H9 (cell line): ENCODE results near the gene PGLYRP4. TPM values are rescaled to one million over a fixed set of nuclear protein-coding genes. Genes with fewer than 3 reads are reported as not detected.

Experiments used
- DNase-seq: peaks from one replicate; pipeline ENCODE4 v3.0.0-alpha.2; 2017
- H2AFZ ChIP-seq: one replicate; pipeline ENCODE4 v1.6.1; 2013; ENCODE audit warnings: mild to moderate bottlenecking, low read length, control low read depth, moderate library complexity
- H2AK5ac ChIP-seq: 2 replicates; pipeline ENCODE4 v1.6.1; 2013; ENCODE audit warnings: low read length, control low read depth, mixed read lengths; ENCODE audit not compliant: insufficient read length
- H2BK120ac ChIP-seq: one replicate; pipeline ENCODE4 v1.6.1; 2013; ENCODE audit warnings: low read depth, mild to moderate bottlenecking, low read length, control low read depth, inconsistent platforms; ENCODE audit not compliant: poor library complexity, severe bottlenecking
- H2BK12ac ChIP-seq: 2 replicates; pipeline ENCODE4 v1.6.1; 2013; ENCODE audit warnings: low read length, control low read depth, mixed read lengths, low read depth; ENCODE audit not compliant: insufficient read length
- H2BK15ac ChIP-seq: 2 replicates; pipeline ENCODE4 v1.6.1; 2013; ENCODE audit warnings: low read depth, low read length, control low read depth
- H2BK20ac ChIP-seq: one replicate; pipeline ENCODE4 v1.6.1; 2013; ENCODE audit warnings: low read depth, mild to moderate bottlenecking, low read length, control low read depth, inconsistent platforms; ENCODE audit not compliant: poor library complexity, severe bottlenecking
- H2BK5ac ChIP-seq: 2 replicates; pipeline ENCODE4 v1.6.1; 2013; ENCODE audit warnings: low read length, control low read depth, mixed read lengths; ENCODE audit not compliant: insufficient read length
- H3K14ac ChIP-seq: 2 replicates; pipeline ENCODE4 v1.6.1; 2013; ENCODE audit warnings: low read length, control low read depth; ENCODE audit not compliant: insufficient read depth
- H3K18ac ChIP-seq: 2 replicates; pipeline ENCODE4 v1.6.1; 2013; ENCODE audit warnings: low read depth, mild to moderate bottlenecking, mixed read lengths, low read length, control low read depth; ENCODE audit not compliant: insufficient read length
- H3K23ac ChIP-seq: 2 replicates; pipeline ENCODE4 v1.6.1; 2013; ENCODE audit warnings: low read length, control low read depth, mixed read lengths, low read depth; ENCODE audit not compliant: insufficient read length
- H3K23me2 ChIP-seq: 2 replicates; pipeline ENCODE4 v1.6.1; 2013; ENCODE audit warnings: low read depth, mild to moderate bottlenecking, mixed read lengths, low read length, control low read depth; ENCODE audit not compliant: insufficient read length, poor library complexity, severe bottlenecking
- H3K27ac ChIP-seq: 2 replicates; pipeline ENCODE4 v1.5.1; 2013; ENCODE audit warnings: low read length, control low read depth, mixed read lengths, low read depth; ENCODE audit not compliant: insufficient read length
- H3K27me3 ChIP-seq: 2 replicates; pipeline ENCODE4 v1.6.1; 2013; ENCODE audit warnings: low read length, control low read depth, inconsistent platforms; ENCODE audit not compliant: insufficient read depth
- H3K4ac ChIP-seq: 2 replicates; pipeline ENCODE4 v1.6.1; 2013; ENCODE audit warnings: low read depth, mild to moderate bottlenecking, control low read depth, inconsistent platforms, low read length, moderate library complexity
- H3K4me1 ChIP-seq: 2 replicates; pipeline ENCODE4 v1.6.1; 2013; ENCODE audit warnings: low read length, control low read depth, inconsistent platforms; ENCODE audit not compliant: insufficient read depth
- H3K4me2 ChIP-seq: 2 replicates; pipeline ENCODE4 v1.6.1; 2013; ENCODE audit warnings: low read length, control low read depth, mixed read lengths; ENCODE audit not compliant: insufficient read length, insufficient read depth
- H3K56ac ChIP-seq: 2 replicates; pipeline ENCODE4 v1.6.1; 2013; ENCODE audit warnings: low read depth, mild to moderate bottlenecking, mixed read lengths, low read length, control low read depth; ENCODE audit not compliant: insufficient read length
- H3K79me1 ChIP-seq: 2 replicates; pipeline ENCODE4 v1.6.1; 2013; ENCODE audit warnings: low read depth, mild to moderate bottlenecking, moderate library complexity, low read length, control low read depth, inconsistent platforms; ENCODE audit not compliant: insufficient read depth, poor library complexity, severe bottlenecking
- H3K79me2 ChIP-seq: 2 replicates; pipeline ENCODE4 v1.6.1; 2013; ENCODE audit warnings: low read length, control low read depth, inconsistent platforms; ENCODE audit not compliant: insufficient read depth
- H3K9ac ChIP-seq: 2 replicates; pipeline ENCODE4 v1.6.1; 2013; ENCODE audit warnings: low read length, control low read depth, mixed read lengths; ENCODE audit not compliant: insufficient read length; ENCODE audit errors: extremely low read depth
- H3K9me3 ChIP-seq: one replicate; pipeline ENCODE4 v1.6.1; 2013; ENCODE audit warnings: low read depth, low read length, inconsistent platforms; ENCODE audit not compliant: control insufficient read depth
- H3T11ph ChIP-seq: one replicate; pipeline ENCODE4 v1.6.1; 2013; ENCODE audit warnings: mild to moderate bottlenecking, low read length, control low read depth, inconsistent platforms
- H4K20me1 ChIP-seq: one replicate; pipeline ENCODE4 v1.6.1; 2013; ENCODE audit not compliant: control insufficient read depth, insufficient read length, insufficient read depth
- H4K5ac ChIP-seq: 2 replicates; pipeline ENCODE4 v1.6.1; 2013; ENCODE audit warnings: low read depth, mild to moderate bottlenecking, mixed read lengths, low read length, control low read depth; ENCODE audit not compliant: insufficient read length
- H4K8ac ChIP-seq: replicated peaks from 2 replicates; pipeline ENCODE4 v1.6.1; 2013; ENCODE audit warnings: low read length, control low read depth, mixed read lengths, low read depth; ENCODE audit not compliant: insufficient read length
- H4K91ac ChIP-seq: 2 replicates; pipeline ENCODE4 v1.6.1; 2013; ENCODE audit warnings: low read depth, mild to moderate bottlenecking, moderate library complexity, mixed read lengths, low read length, control low read depth; ENCODE audit not compliant: insufficient read length
- H3K27ac Mint-ChIP-seq, 3 experiments: 2 replicates in 2 of 3; 3 replicates in 1 of 3; pipeline ENCODE4 v1.8.0; 2020 to 2021; ENCODE audit warnings: mixed read lengths in 3 of 3, mild to moderate bottlenecking in 1 of 3, moderate library complexity in 1 of 3
- H3K27me3 Mint-ChIP-seq: 2 replicates; pipeline ENCODE4 v1.8.0; 2021; ENCODE audit warnings: low read depth, mild to moderate bottlenecking, moderate library complexity, mixed read lengths
- H3K36me3 Mint-ChIP-seq, 3 experiments: 2 replicates in 2 of 3; 3 replicates in 1 of 3; pipeline ENCODE4 v1.8.0; 2020 to 2021; ENCODE audit warnings: low read depth in 3 of 3, mixed read lengths in 3 of 3; ENCODE audit not compliant: insufficient read depth in 1 of 3
- H3K4me1 Mint-ChIP-seq, 2 experiments: 2 replicates each; pipeline ENCODE4 v1.8.0; 2020; ENCODE audit warnings: mixed read lengths in 2 of 2
- H3K4me3 Mint-ChIP-seq, 2 experiments: 2 replicates in 1 of 2; 3 replicates in 1 of 2; pipeline ENCODE4 v1.8.0; 2020 to 2021; ENCODE audit warnings: mild to moderate bottlenecking in 2 of 2, mixed read lengths in 2 of 2, moderate library complexity in 1 of 2
- H3K9me3 Mint-ChIP-seq, 2 experiments: 2 replicates in 1 of 2; 3 replicates in 1 of 2; pipeline ENCODE4 v1.8.0; 2020; ENCODE audit warnings: mild to moderate bottlenecking in 2 of 2, mixed read lengths in 2 of 2, moderate library complexity in 1 of 2
- WGBS: extraction: QIAGEN DNeasy Blood & Tissue Kit; methylation state at CpG from one replicate; pipeline ENCODE4 v1.1.7; 2013; ENCODE audit warnings: missing lambda C conversion rate, low lambda C conversion rate, mixed read lengths; ENCODE audit not compliant: insufficient read length; ENCODE audit errors: extremely low coverage; 5-methylcytosine and 5-hydroxymethylcytosine counted together
- total RNA-seq: library from RNA; stranded (reverse); gene quantifications from 2 replicates; pipeline ENCODE4 v1.2.1, GENCODE V29; 2021
- TF ChIP-seq, protein P1 (sequence below): fragments of 200-600 bp; sonication (generic); conservative IDR thresholded peaks from 3 replicates; pipeline ENCODE4 v1.8.0; 2021; ENCODE audit warnings: antibody characterized with exemption, mild to moderate bottlenecking

Gene PGLYRP4
- total RNA-seq, 1 experiment from 2014 or later = not detected

DNA sequence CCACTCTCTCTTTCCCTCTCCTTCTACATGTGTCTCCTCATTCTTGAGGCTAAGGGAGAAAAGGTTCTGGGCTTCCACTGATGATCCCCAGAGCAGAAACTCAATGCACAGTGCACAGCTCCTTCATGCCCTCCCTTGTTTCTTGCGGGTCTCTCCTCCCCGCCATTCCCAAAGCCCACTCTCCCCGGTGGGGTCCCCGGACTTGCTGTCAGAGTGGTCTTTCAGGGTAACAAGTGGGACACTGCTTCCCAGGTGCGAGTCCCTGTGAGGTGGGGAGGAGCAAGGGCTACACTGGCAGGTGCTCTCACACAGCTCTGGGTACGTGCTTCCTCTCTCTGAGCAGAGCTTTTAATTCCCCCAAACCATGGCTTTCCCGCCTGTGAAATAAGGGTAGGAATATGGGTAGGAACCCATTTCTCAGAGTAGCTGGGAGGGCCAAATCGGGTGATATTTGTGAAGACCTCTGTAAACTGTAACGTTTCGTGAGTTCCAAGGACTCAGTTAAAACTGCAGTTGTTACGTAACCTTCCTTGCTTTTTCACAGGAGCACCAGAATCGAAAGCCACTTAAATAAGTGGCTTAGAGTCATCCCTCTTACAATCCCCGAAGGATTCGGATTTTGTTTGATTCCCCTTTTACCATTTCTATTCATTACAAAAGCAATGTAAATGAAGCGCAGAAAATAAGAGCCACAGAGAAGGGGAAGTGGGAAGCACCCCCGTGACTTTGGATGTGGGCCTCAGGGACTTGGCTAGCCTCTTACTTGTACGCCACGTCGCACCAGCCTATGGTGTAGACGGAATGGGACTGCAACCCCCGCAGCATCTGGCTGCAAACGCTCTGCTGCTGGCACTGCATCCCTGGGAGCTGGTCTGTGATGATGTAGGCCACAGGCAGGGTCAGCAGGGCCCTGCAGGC lies 42.1 kb downstream of the PGLYRP4 start:
- H3K4me2 ChIP-seq = no peak overlapping the region
- TF ChIP-seq, protein P1, sequence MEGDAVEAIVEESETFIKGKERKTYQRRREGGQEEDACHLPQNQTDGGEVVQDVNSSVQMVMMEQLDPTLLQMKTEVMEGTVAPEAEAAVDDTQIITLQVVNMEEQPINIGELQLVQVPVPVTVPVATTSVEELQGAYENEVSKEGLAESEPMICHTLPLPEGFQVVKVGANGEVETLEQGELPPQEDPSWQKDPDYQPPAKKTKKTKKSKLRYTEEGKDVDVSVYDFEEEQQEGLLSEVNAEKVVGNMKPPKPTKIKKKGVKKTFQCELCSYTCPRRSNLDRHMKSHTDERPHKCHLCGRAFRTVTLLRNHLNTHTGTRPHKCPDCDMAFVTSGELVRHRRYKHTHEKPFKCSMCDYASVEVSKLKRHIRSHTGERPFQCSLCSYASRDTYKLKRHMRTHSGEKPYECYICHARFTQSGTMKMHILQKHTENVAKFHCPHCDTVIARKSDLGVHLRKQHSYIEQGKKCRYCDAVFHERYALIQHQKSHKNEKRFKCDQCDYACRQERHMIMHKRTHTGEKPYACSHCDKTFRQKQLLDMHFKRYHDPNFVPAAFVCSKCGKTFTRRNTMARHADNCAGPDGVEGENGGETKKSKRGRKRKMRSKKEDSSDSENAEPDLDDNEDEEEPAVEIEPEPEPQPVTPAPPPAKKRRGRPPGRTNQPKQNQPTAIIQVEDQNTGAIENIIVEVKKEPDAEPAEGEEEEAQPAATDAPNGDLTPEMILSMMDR = no peak
- no peaks in the 10 kb centered on the region for H3K23me2 ChIP-seq
- H3K9me3 Mint-ChIP-seq = peaks cover 0 to 11% of the 10 kb centered on the region in 2 experiments; a peak in 1 of 5 replicates
- no peak overlapping the region for H4K91ac ChIP-seq
- H3K79me1 ChIP-seq = no peaks in the 10 kb centered on the region
- no peak overlapping the region for H3K4ac ChIP-seq
- no CpG with 5 or more reads among the region's 22 CpGs for WGBS
- H3K9me3 ChIP-seq = no peaks in the 10 kb centered on the region
- H3K9ac ChIP-seq = no peak overlapping the region
- peaks cover 10 to 15% of the 10 kb centered on the region in 2 experiments for H3K4me1 Mint-ChIP-seq
- H2BK5ac ChIP-seq = no peak overlapping the region
- no peak overlapping the region for H3T11ph ChIP-seq
- no peak overlapping the region for H2BK15ac ChIP-seq
- no peak overlapping the region for H3K4me3 Mint-ChIP-seq
- H3K27me3 ChIP-seq = no peaks in the 10 kb centered on the region
- DNase-seq = no peak
- H3K56ac ChIP-seq = no peak overlapping the region
- no peak overlapping the region for H2BK120ac ChIP-seq
- H3K79me2 ChIP-seq = no peaks in the 10 kb centered on the region
- H2AK5ac ChIP-seq = no peak overlapping the region
- no peak overlapping the region for H2AFZ ChIP-seq
- no peak overlapping the region for H3K27ac Mint-ChIP-seq
- no peak overlapping the region for H3K23ac ChIP-seq
- no peak overlapping the region for H4K5ac ChIP-seq
- no peak overlapping the region for H2BK12ac ChIP-seq
- H3K4me1 ChIP-seq = no peaks in the 10 kb centered on the region; the same call in 1 of the 2 replicates
- H3K18ac ChIP-seq = no peak overlapping the region
- H4K8ac ChIP-seq = no peak overlapping the region
- H4K20me1 ChIP-seq = no peaks in the 10 kb centered on the region
- H3K36me3 Mint-ChIP-seq = no peaks in the 10 kb centered on the region; a peak in 1 of 7 replicates
- no peak overlapping the region for H3K14ac ChIP-seq
- H3K27me3 Mint-ChIP-seq = peaks cover 4% of the 10 kb centered on the region
- H3K27ac ChIP-seq = no peak overlapping the region
- no peak overlapping the region for H2BK20ac ChIP-seq
